Mesenteric fat pad (tissue), 1 donor: Measurements from ENCODE around the gene SALL4. TPM values are rescaled to one million over a fixed set of nuclear protein-coding genes. Genes with fewer than 3 reads are reported as not detected.

ENCODE experiments used
- DNase-seq: peaks from one replicate; pipeline ENCODE4 v3.0.0-alpha.2; 2020; ENCODE audit warnings: low spot score
- total RNA-seq: library from RNA; stranded (reverse); fragmentation: NEBNext Ultra II Directional; extraction: Animal tissue kit (Norgen Biotek cat#: 25700); gene quantifications from one replicate; pipeline ENCODE4 v1.2.1, GENCODE V29; 2021
- donor health status: DM: yes; HTN: yes; CAD: no.

Gene SALL4
- total RNA-seq, 1 donor from 2014 or later = 0.16 TPM

DNA sequence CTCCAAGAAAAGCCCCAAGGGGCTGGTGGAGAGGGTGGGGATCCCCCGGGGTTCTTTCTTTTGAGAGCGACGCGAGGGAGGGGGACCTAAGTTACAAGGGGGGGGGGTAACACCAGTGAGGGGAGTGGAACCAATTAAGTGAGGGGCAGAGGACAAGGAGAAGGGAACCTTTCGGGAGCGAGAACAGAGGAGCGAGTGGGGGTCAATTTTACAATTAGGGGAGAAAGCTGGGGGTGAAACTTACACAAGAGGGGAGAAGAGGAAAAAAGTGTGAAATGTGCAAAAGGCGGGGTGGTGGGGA lies 548 bp downstream of the SALL4 start:
- no peak for DNase-seq

DNA sequence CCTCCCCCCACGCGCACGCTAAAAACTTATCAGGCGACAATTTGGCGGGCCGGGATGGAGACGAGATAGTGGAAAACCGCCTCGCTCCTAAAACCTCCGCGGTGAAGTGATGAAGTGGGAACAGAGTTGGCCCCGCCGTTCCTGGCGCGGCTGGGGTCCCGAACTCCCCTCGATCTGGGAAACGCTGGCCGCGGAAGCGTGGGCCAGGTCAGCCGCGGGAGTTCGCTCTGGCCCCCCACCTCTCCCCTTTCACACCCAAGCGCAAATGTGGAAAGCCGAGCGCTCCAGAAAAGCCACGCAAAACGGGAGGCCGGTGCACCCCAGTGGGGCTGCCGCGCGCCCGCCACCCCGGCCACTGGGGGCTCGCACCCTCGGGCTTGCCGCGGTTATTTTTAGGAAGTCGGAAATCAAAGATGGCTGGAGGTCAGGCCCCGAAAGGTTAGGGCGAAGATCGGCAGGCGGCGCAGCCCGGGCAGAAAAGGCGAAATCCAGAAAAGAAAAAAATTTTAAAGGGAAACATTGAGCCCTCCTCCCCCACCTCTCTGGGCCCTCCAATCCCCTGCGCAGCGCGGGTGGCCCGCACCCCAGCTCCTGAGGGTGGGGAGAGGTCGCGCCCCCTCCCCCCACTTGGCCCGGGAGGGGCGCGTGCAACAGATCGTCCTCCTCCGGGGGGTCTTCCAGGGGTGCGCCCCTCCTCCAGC lies 1.0 kb downstream of the SALL4 start:
- no peak for DNase-seq

DNA sequence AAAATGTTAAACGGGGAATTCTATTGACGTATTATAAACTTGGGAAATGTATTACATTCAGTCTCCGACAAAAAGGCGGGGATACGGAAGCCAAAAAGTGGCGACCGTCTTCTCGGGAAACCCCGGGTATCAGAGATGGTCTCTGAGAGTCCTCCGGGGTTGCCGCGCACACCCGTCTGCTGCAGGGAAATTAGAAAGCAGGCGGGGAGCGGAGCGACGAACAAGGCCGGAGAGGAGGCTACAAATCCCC lies 1.5 kb downstream of the SALL4 start:
- no peak for DNase-seq

DNA sequence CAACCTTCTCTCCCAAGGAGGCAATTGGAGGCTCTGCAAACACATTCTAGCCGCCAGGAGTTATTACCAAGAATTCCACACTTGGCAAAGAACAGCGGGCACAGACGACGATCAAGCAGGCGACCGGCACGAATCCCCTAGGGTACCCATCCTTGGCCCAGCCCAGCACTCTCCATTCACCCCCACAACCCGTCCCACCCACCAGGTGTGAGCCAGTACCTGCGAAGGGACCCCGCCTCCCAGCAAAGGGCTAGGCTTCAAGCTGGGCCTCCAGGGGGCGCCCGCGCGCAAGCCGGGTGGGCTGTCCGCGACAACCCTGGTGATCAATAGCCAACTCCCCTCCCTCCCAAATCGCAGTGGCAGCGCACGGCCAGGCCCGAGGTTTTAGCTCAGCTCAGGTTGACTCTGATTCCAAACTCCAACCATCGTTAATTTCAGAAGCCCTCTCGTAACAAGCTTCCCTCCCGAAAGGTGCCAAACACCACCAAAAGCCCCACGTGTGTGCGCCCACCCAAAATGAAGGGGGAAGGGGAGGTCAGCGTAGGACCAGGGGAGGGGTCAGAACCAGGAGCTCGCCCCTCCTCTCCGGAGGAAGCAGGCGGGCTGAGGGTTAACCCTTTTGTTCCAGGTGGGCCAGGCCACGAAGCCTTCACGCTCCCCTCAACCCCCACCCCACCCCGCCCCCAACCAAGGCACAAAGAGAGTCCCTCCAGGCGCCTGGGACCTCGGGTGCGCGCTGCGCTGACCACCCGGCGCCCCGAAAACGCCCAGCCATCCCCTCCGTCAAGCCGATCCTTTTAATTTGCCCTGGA lies 2.1 kb downstream of the SALL4 start:
- no peak for DNase-seq

DNA sequence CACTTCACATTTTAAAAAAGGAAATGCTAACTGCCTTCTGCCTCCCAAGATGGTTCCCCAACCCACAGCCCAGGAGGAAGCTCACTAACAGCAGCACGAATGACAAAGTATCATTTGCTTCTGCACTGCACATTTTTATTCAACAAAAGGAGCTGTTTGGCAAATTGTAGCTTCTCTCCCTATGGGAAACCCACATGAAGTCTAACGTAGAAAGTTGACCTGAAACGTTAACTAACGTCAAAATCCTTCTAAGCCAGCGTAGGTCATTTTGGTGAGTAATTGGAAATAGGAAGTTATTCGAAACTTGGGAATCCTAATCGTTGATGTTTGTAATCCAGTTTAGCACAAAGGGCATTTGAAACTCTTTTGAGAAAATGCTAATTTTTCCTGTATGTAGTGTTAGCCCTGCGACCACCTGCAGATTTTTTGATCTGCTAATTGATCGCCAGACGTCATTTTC lies 2.9 kb downstream of the SALL4 start:
- no peak for DNase-seq

DNA sequence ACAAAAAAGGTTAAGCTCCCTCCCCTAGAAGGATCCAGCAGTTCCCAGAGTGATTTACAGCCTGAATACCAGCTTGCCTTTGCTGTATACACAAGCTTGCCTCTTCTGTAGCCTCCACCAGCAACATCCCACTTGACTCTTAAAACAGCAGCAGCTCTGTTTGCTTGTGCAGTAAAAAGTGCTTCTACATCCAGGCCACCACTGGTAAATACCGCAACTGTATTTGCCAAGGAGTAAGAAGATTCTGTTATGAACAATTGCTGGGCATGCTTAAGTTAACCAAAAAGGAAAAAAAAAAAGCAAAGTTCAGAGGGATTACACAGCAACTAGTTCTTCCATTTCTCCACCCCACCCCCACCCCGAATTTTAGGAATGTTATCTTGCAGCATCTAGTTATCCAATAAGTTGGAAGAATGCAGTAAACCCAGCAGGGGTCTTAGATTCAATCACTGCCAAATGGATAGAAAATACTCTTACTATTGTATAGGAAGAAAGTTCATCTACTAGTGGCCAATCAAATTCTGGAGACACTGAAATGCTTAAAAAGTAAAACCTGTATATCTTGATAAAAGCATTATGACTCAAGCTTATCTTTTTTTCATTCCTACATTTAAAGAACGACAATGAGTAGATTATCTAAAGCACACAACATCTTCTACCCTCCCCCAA lies 4.8 kb downstream of the SALL4 start:
- no peak for DNase-seq

DNA sequence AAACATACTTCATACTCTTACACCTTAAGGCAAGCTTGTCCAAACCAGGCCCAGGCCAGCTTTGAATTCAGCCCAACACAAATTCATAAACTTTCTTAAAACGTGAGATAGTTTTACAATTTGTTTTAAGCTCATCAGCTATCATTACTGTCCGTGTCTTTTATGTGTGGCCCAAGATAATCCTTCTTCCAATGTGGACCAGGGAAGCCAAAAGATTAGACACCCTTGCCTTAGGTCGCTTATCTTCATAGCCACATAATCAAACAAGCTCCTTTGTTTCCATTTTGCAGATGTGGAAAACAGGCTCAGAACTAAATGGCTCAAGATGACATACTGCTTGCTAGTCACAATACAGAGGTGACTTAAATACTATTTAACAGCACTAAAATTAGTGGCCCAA lies 6.0 kb downstream of the SALL4 start:
- DNase-seq = no peak

DNA sequence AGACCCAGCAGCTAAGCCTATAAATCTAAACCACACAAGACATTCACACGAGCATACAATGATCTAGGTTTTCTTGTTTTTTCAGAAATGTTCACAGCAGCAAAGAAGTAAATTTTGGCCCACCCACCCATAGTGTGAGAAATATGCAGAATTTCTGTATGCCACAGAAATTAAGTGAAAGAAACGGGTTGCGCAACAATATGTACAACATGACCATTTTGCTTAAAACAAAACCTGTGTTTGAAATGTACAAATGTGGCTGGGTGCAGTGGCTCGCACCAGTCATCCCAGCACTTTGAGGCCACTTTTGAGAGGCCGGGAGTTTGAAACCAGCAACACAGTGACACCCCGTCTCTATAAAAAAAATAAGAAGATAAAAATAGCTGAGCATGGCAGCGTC lies 9.4 kb downstream of the SALL4 start:
- no peak for DNase-seq

DNA sequence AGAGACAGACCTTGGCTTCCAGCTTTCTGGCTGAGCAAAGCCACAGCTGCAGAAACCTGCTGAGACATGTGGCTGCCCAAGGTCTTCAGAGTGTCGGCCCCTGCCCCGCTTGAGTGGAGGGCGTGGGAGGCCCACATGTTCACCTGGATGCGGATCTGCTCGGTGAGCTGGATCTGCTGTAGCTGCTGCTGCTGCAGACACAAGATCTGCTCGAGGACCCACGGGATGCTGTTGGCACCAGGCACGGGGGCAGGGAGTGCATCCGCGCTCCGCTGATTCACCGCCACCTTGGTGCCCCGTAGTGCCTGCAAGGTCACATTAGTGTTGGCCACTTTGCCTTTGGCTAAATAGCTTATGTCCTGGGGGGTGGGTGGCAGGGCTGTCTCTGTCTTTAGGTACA lies 10.7 kb downstream of the SALL4 start:
- no peak for DNase-seq

DNA sequence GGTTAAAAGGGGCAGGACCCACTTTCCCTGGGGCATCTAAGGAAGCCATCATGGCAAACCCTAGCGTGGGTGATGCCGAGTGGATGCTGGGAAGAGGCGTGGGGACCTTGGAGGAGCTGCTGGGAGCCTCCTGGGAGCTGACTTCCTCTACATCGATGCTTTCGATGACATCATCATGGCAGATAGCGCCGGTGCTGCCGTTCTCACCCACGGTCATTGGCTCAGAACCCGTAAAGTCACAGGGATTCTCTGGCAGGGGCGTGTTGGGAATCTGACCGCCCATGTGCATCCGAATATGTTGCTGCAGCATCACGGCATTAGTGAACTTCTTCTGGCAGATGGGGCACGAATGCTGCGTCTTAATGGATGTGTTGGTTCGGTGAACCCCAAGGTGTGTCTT lies 12.1 kb downstream of the SALL4 start:
- DNase-seq = no peak

DNA sequence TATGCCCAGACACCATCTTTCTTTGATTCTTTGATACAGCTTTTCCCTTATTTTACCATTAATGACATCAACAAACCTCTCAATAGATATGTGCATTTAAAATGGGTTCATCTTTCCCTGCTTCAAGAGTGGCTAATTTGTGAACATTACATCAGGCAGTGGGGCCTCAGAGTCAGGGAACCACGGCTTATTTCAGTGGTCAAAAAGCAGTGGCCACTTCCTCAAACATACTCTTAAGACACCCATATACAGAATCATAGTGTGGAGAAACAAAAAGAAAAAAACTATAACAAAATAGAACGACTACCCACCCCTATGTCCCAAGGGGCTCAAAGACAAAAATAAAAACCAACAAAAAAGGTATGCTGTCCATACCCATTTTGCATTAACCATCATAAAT lies 12.9 kb downstream of the SALL4 start:
- DNase-seq = no peak

DNA sequence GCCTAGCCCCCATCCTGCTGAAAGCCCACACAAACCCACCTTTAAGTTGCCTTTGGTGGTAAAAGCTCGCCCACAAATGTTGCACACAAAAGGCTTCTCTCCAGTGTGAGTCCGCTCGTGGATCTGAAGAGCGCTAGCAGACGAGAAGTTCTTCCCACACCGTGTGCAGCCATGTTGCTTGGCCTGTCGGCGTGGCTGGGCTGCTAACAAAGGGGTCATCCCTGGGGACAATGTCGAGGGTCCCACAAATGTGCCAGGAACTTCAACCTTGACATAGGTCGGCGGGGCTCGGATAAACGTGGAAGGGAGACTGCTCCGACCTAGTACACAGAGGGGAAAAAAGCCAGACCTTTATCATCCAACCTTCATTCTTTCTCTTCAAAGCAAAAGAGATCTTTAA lies 13.5 kb downstream of the SALL4 start:
- no peak for DNase-seq

DNA sequence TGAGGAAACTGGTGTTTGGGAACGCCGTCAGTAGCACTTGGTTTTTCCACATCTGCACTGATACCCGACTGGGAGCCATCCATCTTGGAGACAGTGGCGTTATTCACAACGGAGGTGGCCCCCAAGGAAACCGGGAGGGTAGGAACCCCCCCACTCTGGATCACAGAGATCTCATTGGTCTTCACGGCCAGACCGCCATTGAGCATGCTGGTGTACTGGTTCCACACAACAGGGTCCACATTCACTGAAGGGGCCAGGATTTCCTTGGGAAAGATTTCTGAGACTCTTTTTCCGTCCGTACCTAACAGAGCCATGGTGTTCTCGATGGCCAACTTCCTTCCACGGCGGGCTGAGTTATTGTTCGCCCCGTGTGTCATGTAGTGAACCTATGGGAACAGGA lies 18.0 kb downstream of the SALL4 start:
- no peak for DNase-seq

DNA sequence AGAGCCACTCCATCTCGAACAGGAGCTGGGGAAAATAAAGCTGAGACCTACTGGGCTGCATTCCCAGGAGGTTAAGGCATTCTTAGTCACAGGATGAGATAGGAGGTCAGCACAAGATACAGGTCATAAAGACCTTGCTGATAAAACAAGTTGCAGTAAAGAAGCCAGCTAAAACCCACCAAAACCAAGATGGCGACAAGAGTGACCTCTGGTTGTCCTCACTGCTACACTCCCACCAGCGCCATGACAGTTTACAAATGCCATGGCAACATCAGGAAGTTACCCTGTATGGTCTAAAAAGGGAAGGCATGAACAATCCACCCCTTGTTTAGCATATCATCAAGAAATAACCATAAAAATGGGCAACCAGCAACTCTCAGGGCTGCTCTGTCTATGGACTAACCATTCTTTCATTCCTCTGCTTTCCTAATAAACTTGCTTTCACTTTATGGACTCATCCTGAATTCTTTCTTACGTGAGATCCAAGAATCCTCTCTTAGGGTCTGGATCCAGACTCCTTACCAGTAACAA lies 24.0 kb downstream of the SALL4 start:
- DNase-seq = peak; percentile 33

DNA sequence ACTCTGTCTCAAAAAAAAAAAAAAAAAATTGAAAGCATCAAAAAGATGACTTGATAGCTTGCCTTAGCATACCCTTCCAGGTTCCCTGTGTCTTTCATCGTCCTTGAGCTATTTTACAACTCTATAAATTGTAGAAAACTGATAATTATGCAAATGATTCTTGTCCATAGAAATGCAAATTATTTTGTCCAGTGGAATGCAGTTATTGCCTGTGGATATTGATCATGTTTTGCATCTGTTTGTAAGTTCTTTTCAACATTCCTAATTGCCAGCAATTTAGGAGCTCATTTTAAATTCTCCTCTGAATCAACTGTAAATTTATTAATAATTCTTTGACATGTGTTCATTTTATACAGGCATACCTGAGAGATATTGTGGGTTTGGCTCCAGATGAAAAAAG lies 27.1 kb downstream of the SALL4 start:
- DNase-seq = no peak

DNA sequence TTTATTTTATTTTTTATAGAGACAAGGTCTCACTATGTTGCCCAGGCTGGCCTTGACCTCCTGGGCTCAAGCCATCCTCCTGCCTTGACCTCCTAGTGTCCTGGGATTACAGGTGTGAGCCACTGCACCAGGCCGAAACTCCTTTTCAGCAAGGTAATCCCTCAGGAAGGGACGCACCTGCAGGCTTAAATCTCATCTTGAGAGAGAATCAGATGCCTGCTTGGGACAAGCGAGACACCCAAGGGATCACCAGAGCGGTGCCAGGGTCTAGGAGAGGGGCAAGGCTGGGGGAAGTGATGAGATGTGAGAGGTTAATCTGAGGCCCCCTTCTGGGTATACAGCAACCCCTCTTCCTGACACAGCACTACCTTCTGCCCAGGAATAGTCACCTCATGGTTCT lies 30.1 kb downstream of the SALL4 start:
- DNase-seq = no peak

DNA sequence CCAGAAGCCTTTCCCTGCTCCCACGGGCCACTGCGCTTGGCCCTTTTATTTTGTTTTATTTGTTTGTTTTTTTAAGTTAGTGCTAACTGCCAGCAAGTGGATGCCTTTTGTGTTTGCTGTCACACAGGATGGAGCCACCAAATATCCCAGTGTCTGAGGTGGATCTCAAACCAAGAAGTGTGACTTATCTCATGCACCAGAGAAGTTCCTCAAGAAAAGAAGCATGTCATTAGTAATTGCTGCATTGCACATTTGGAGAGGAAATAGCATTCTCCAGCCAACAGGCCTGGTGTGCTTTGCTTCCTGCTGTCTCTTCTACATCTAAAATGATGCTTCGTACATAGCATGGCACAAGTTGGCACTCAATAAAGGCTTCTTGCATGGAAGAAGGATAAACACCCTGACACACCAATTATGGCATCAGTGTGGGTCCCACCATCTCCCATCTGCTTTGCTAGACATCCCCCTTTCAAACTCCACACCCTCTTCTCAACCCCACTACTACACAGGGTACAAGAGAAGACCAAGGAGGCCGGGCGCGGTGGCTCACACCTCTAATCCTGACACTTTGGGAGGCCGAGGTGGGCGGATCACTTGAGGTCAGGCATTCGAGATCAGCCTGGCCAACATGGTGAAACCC lies 32.2 kb downstream of the SALL4 start:
- DNase-seq = no peak

DNA sequence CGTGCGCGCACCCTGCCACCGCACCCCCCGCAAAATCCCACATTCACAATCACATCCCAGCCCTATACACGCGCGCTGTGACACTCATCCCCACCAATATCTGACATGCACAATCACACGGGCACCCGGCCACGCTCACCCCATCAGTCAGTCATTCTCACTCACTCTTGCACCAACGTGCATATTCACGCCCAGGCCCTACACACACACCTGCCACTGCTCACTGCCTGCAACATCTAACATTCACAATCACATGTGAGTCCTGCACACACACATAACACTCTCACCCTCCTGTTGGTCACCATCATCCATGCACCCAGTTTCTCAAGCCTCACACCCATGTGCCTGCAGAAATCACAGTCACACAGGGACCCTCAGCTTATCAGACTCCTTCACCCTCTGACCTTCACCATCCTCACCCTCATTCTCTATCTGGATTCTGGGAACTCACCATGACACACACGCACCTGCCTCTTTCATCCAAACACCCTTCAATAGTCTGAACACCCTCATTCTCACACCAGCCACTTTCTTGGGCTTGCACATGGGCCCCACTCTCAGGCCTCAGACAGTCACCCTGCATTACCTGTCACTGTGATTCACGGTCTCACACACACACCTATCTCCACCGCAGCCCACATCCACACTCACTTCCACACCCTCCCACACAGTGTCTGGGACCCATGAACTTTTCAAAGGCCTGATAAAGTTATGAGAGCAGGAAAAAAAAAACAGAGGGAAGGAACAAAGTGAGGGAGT lies 33.4 kb downstream of the SALL4 start:
- DNase-seq = no peak

DNA sequence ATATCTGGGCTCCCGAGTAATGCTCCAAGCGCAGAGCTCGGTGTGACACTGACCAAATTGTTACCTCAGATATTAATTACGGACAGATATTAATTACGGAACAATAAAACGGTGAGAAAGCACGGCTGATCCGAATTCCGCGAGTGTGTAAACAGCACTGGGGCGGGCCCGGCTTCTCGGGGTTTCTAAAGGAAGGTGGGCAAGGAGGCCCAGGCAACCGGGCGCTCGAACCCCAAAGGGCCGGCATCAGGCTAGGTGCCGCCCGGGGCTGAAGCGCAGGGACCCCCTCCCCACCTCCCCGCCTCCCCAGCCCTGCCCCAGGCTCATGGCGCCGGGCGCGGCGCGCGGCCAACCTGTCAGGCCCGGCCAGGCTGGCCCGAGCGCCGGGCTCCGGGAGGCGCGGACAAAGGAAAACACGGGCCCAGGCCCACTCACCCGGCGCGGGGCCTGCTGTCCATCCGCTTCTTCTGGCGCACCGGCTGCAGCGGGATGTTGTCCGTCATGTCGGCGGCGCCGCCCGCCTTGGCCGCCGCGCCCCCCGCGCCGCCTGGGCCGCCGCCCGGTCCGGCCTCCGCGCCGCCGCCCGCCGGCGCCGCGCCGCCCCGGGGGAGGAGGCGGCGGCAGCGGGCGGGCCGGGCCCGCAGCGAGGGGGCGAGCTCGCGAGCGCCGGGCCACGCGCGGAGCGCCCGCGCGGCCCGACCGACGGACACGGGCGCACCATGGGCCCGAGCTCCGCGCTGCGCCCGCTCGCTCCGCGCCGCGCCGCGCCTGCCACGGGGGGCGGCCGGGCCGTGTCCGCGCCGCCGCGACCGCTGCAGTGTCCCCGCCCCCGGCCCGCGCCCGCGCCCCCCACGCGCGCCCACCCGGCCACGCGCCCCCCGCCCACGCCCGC lies 34.2 kb downstream of the SALL4 start, which contains the start of gene ATP9A:
ATP9A (minus strand) TSS at position 524 of the 892 bp plus-strand sequence; CDS start at position 503, 21 bp downstream.
- DNase-seq = no peak
